Naive B cell (primary cell): ENCODE measurements around the gene FIGNL2. TPM values are rescaled to one million over a fixed set of nuclear protein-coding genes. Genes with fewer than 3 reads are reported as not detected.

Experiments used
- ATAC-seq, 2 donors: fragments of 150-1000 bp; cut with Tn5 transposase; 2 replicates each; pipeline ENCODE4 v1.10.0; 2021; ENCODE audit warnings: low read depth in 2 of 2, mild to moderate bottlenecking in 2 of 2, moderate library complexity in 2 of 2
- DNase-seq: peaks from one replicate; pipeline ENCODE4 v3.0.0; 2022
- H3K27ac Mint-ChIP-seq, 6 donors: one replicate each; pipeline ENCODE4 v1.8.0; 2020 to 2022; ENCODE audit warnings: mild to moderate bottlenecking in 6 of 6, mixed read lengths in 6 of 6, moderate library complexity in 5 of 6, inconsistent platforms in 2 of 6
- H3K27me3 Mint-ChIP-seq, 3 donors: one replicate each; pipeline ENCODE4 v1.8.0; 2021 to 2022; ENCODE audit warnings: mixed read lengths in 3 of 3, mild to moderate bottlenecking in 1 of 3
- H3K36me3 Mint-ChIP-seq, 2 donors: one replicate each; pipeline ENCODE4 v1.8.0; 2020 to 2022; ENCODE audit warnings: mixed read lengths in 2 of 2, inconsistent platforms in 1 of 2, mild to moderate bottlenecking in 1 of 2
- H3K4me1 Mint-ChIP-seq, 3 donors: one replicate each; pipeline ENCODE4 v1.8.0; 2020 to 2022; ENCODE audit warnings: mixed read lengths in 3 of 3, inconsistent platforms in 1 of 3, mild to moderate bottlenecking in 1 of 3, moderate library complexity in 1 of 3
- H3K4me3 Mint-ChIP-seq, 8 donors: one replicate each; pipeline ENCODE4 v1.8.0; 2020 to 2022; ENCODE audit warnings: mild to moderate bottlenecking in 8 of 8, mixed read lengths in 8 of 8, moderate library complexity in 8 of 8, inconsistent platforms in 2 of 8
- H3K9me3 Mint-ChIP-seq, 7 donors: one replicate each; pipeline ENCODE4 v1.8.0; 2020 to 2022; ENCODE audit warnings: mixed read lengths in 7 of 7, mild to moderate bottlenecking in 5 of 7, inconsistent platforms in 2 of 7, moderate library complexity in 1 of 7
- polyA plus RNA-seq, 6 donors: library from polyadenylated mRNA; unstranded; fragments of 300-500 nt; fragmentation: Illumina TruSeq; gene quantifications; one replicate each; pipeline ENCODE4 v1.2.3, GENCODE V29; 2021; ENCODE audit warnings: low read depth in 6 of 6

FIGNL2 gene, protein sequence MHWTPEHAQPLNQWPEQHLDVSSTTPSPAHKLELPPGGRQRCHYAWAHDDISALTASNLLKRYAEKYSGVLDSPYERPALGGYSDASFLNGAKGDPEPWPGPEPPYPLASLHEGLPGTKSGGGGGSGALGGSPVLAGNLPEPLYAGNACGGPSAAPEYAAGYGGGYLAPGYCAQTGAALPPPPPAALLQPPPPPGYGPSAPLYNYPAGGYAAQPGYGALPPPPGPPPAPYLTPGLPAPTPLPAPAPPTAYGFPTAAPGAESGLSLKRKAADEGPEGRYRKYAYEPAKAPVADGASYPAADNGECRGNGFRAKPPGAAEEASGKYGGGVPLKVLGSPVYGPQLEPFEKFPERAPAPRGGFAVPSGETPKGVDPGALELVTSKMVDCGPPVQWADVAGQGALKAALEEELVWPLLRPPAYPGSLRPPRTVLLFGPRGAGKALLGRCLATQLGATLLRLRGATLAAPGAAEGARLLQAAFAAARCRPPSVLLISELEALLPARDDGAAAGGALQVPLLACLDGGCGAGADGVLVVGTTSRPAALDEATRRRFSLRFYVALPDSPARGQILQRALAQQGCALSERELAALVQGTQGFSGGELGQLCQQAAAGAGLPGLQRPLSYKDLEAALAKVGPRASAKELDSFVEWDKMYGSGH
- polyA plus RNA-seq = under 1 TPM in 2 of 6 donors, not detected in 4; 0.06 to 0.11 TPM

DNA sequence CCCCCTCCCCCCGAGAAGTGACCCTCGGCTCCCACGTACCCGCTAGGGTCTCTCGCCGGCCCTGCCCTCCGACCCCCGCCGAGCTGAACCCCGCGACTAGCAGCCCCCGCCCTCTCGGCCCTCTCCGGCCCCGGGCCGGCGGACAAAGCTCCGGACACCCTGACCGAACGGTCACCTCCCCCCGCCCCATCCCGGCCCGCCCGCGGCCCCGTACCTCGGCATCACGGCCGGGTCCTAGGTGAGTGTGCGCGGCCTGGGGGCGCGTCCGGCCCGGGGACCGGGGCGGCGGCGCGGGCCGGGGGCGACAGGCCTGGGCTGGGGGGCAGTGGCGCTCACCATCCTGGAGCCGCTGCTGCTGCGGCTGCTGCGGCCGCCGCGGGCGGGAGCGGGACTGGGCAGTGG, at the start of gene FIGNL2:
TSS of gene FIGNL2 (minus strand) at position 393 of the 402 bp plus-strand sequence. CDS start 26,305 bp downstream, outside the sequence.
- ATAC-seq (no peak), DNase-seq (no peak)
- peaks cover 0 to 2% (median 0%) of the 10 kb centered on the region in 7 donors for H3K9me3 Mint-ChIP-seq
- peak within 1 kb of the TSS in 1 of 6 donors; percentile 12 for H3K27ac Mint-ChIP-seq
- H3K4me3 Mint-ChIP-seq = peak within 1 kb of the TSS in 7 of 8 donors; percentile 63 to 93 (median 78)
- peaks cover 52 to 75% (median 75%) of the 10 kb centered on the region in 3 donors for H3K27me3 Mint-ChIP-seq
- peaks cover 14 to 20% (median 18%) of the 10 kb centered on the region in 3 donors for H3K4me1 Mint-ChIP-seq
- no peaks in the 10 kb centered on the region for H3K36me3 Mint-ChIP-seq

DNA sequence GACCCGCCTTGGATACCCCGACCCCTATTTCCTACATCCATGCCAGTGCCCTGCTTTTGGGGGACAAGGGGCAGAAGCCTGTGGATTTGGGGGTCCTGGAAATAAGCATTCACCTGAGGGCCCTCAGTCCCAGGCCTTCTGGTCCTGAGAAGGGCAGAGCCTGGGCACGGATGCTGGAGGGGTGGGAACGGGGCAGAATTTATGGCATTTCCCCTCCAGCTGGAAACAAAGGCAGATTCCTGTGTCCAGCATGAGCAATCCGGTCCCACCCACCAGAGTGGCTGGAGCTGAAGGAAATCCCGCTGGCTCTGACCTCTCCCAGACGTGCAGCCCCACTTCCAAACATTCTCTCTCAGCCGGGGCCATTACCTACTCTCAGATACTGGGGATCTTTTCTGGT, 48.7 kb upstream of the FIGNL2 start:
- Mint-ChIP-seq H3K9me3 (peaks cover 0 to 1% (median 0%) of the 10 kb centered on the region in 7 donors), H3K27me3 (peaks cover 0 to 45% (median 28%) of the 10 kb centered on the region in 3 donors), H3K27ac (no peak overlapping the region), H3K36me3 (no peaks in the 10 kb centered on the region), H3K4me1 (no peaks in the 10 kb centered on the region), H3K4me3 (no peak overlapping the region)
- ATAC-seq (no peak), DNase-seq (no peak)

DNA sequence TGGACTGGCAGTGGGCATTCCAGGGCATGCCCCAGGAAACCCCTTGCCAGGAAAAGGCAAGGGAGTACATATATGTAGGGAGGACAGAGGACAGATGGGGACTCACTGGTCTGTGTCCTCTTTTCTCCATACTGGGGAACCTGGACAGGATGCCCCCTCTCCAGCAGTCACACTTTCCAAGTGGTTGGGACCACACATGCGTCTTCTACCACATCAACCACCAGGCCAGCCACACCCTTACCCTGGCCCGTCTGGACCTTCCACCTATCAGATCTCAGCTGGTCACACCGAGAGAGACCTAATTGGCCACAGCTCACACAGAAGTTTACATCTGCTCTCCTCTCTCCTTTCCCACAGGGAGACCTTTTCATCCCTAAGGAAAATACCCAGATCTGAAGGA, 47.7 kb upstream of the FIGNL2 start:
- H3K27me3 Mint-ChIP-seq = peaks cover 0 to 39% (median 28%) of the 10 kb centered on the region in 3 donors
- no peaks in the 10 kb centered on the region for H3K36me3 Mint-ChIP-seq
- H3K27ac Mint-ChIP-seq = no peak overlapping the region
- no peak overlapping the region for H3K4me3 Mint-ChIP-seq
- no peak for DNase-seq
- H3K4me1 Mint-ChIP-seq = no peaks in the 10 kb centered on the region
- peaks cover 0 to 1% (median 0%) of the 10 kb centered on the region in 7 donors for H3K9me3 Mint-ChIP-seq
- no peak for ATAC-seq

DNA sequence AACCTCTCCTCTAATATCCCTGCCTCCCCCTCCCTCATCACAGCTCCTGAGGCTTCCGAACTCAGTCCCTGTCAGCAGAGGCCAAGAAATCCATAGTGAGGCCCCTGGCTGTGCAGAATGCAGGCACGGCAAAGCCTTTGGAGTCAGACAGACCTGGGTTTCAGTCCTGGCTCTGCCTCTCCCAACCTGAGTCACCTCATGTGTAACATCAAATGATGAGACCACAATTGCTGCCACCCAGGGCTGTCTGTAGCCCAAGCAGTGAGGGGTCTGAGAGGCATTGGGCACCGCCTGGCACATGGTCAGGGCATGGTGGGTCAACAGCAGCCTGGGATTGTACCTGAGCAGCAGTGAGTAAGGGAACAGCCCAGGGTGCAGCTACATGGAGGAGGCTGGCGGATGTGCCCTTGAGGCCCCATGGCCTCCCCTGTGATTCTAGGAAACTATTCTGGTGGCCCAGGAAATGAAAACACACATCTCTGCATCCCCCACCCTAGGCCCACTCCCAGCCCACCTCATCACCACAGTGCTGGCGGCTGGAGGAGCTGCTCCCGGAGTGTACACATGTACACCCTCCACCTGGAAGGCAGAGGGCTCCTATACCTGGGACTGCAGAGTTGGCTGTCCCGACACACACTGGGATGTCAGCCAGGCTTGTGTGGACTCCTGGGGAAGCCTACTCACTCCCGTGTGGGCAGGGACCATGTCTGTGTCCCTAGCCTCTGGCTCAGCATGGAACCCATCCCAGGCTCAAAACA, 47.0 kb upstream of the FIGNL2 start:
- peaks cover 0 to 39% (median 28%) of the 10 kb centered on the region in 3 donors for H3K27me3 Mint-ChIP-seq
- no peaks in the 10 kb centered on the region for H3K9me3 Mint-ChIP-seq
- no peaks in the 10 kb centered on the region for H3K36me3 Mint-ChIP-seq
- ATAC-seq = no peak
- no peak for DNase-seq
- peak overlapping the region in 1 of 8 donors; percentile 66 for H3K4me3 Mint-ChIP-seq
- H3K27ac Mint-ChIP-seq = peak overlapping the region in 2 of 6 donors; percentile 82 to 89
- no peaks in the 10 kb centered on the region for H3K4me1 Mint-ChIP-seq

DNA sequence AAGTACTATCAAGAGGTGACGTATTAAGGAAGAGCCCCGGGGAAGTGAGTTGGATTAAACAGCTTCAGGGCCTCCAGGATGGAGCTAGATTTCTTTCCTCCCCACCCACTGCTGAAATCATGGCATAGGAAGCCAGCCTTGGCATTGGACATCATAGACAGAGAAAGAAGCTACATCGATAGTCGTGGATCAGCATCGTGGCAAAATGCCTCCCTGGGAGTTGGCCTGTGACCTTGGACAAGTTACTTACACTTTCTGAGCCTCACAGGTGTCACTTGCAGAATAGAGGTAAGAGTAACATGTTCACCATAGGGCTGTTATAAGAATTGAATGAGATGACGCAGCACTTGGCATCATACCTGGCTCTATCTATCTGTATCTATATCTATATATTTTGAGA, 45.3 kb upstream of the FIGNL2 start:
- H3K36me3 Mint-ChIP-seq = no peaks in the 10 kb centered on the region
- no peaks in the 10 kb centered on the region for H3K4me1 Mint-ChIP-seq
- peak overlapping the region in 1 of 6 donors; percentile 4 for H3K27ac Mint-ChIP-seq
- no peak overlapping the region for H3K4me3 Mint-ChIP-seq
- peaks cover 0 to 39% (median 20%) of the 10 kb centered on the region in 3 donors for H3K27me3 Mint-ChIP-seq
- H3K9me3 Mint-ChIP-seq = no peaks in the 10 kb centered on the region
- ATAC-seq (no peak), DNase-seq (no peak)

DNA sequence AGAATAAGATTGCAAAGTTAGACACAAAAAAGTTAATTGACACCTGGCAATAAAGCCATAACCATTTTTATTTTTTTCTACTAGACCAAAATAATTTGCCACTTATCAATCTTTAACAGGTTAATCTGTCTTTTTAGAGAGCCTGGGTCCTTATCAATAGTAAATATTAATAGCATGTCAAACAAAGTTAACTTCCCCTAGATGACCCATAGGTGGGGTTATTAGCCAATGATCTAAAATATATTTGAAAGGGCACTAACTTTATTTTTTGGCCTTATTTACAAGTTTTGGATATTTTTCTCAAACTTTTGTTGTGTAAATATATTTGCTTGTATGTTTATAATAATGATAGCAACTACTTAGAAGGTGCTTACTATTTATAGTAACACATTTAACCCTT, 43.3 kb upstream of the FIGNL2 start:
- DNase-seq = no peak
- Mint-ChIP-seq H3K9me3 (no peaks in the 10 kb centered on the region), H3K27ac (no peak overlapping the region), H3K4me3 (no peak overlapping the region), H3K27me3 (peaks cover 0 to 38% (median 10%) of the 10 kb centered on the region in 3 donors), H3K36me3 (no peaks in the 10 kb centered on the region), H3K4me1 (peaks cover 0 to 4% (median 4%) of the 10 kb centered on the region in 3 donors)
- no peak for ATAC-seq

DNA sequence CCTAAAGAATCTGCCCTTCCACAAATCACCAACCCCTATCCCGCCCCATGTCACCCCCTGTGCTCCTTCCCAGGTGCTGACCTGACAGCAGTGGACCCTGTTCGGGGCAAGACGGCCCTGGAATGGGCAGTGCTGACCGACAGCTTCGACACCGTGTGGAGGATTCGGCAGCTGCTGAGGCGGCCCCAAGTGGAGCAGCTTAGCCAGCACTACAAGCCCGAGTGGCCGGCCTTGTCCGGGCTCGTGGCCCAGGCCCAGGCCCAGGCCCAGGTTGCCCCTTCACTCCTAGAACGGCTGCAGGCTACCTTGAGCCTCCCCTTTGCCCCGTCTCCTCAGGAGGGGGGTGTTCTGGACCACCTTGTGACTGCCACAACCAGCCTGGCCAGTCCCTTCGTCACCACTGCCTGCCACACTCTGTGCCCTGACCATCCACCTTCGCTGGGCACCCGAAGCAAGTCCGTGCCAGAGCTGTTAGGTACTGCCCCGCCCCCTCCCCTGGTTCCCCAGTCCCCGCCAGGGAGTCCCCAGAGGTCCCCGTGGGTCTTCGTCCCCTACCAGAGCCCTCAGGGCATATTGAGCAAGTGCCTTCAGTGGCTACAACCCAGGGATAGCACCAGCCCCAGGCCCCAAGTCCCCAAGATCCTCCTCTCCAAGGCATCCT, 42.1 kb upstream of the FIGNL2 start:
- Mint-ChIP-seq H3K27ac (no peak overlapping the region), H3K9me3 (no peaks in the 10 kb centered on the region), H3K4me1 (peaks cover 10 to 14% (median 10%) of the 10 kb centered on the region in 3 donors), H3K36me3 (no peaks in the 10 kb centered on the region), H3K4me3 (no peak overlapping the region), H3K27me3 (peaks cover 0 to 26% (median 5%) of the 10 kb centered on the region in 3 donors)
- no peak for DNase-seq
- no peak for ATAC-seq

DNA sequence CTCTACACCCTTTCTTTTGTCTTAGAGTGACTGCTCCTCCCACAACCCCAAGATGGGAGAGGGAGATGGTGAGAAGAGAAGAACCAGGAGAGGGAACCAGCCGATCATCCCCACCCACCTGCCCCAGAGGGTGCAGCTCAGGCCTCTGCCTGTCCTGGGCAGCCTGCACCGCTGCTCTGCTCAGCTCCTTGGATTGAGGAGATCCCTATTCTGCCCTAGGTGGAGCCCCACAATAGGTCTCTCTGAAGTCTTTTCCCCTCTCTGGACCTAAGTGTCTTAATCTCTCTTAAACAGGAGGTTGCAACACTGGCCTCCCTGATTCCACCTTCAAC, 41.6 kb upstream of the FIGNL2 start:
- H3K27ac Mint-ChIP-seq = no peak overlapping the region
- H3K9me3 Mint-ChIP-seq = peaks cover 0 to 2% (median 0%) of the 10 kb centered on the region in 7 donors
- no peak overlapping the region for H3K4me3 Mint-ChIP-seq
- H3K36me3 Mint-ChIP-seq = peaks cover 0 to under 1% of the 10 kb centered on the region in 2 donors
- ATAC-seq (no peak), DNase-seq (no peak)
- peaks cover 10 to 18% (median 15%) of the 10 kb centered on the region in 3 donors for H3K4me1 Mint-ChIP-seq
- H3K27me3 Mint-ChIP-seq = peaks cover 0 to 21% (median 5%) of the 10 kb centered on the region in 3 donors

DNA sequence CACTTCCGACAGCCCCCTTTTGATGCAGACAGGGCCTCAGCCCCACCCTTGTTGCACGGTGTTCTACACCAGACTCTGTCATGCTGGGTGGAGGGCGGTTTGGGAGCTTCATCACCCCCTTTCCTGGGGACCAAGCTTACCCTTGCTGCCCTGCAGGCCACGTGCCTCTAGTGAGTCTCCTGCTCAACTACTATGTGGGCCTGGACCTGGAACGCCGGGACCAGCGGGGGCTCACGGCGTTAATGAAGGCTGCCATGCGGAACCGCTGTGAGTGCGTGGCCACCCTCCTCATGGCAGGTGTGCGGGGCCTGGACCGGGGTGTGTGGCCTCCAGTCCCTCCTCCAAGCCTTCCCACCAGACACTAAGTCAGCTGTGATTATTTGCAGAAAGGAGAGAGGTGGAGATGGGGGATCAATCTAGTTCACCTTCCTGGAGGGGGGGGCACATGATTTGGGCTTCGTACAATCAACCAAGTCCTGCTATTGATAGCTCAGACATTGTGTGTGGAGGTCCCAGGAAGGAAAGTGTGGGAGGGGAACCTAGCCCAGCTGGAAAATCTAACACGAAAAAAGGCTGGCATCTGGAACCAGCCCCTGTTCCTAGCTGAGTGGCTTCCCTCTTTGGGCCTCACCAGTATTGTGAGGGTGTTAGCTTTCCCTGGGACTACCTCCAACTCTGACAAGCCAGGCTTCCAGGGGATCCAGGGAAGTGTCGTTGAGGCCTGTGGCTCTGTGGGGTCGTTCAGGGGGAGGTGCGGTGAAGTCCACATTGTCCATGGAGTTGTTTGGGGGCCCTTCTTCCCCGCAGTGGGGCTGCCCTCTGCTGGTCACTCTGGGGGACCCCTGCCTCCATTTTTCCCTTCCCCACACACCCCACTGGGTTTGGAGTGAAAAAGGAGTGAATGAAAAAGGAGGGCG, 41.0 kb upstream of the FIGNL2 start:
- H3K27me3 Mint-ChIP-seq = peaks cover 0 to 15% (median 5%) of the 10 kb centered on the region in 3 donors
- peaks cover 0 to 7% of the 10 kb centered on the region in 2 donors for H3K36me3 Mint-ChIP-seq
- H3K4me3 Mint-ChIP-seq = peak overlapping the region in 1 of 8 donors; percentile 65
- peaks cover 0 to 8% (median 0%) of the 10 kb centered on the region in 7 donors for H3K9me3 Mint-ChIP-seq
- H3K27ac Mint-ChIP-seq = peak overlapping the region in 1 of 6 donors; percentile 69
- H3K4me1 Mint-ChIP-seq = peaks cover 10 to 18% (median 15%) of the 10 kb centered on the region in 3 donors
- no peak for DNase-seq
- no peak for ATAC-seq

DNA sequence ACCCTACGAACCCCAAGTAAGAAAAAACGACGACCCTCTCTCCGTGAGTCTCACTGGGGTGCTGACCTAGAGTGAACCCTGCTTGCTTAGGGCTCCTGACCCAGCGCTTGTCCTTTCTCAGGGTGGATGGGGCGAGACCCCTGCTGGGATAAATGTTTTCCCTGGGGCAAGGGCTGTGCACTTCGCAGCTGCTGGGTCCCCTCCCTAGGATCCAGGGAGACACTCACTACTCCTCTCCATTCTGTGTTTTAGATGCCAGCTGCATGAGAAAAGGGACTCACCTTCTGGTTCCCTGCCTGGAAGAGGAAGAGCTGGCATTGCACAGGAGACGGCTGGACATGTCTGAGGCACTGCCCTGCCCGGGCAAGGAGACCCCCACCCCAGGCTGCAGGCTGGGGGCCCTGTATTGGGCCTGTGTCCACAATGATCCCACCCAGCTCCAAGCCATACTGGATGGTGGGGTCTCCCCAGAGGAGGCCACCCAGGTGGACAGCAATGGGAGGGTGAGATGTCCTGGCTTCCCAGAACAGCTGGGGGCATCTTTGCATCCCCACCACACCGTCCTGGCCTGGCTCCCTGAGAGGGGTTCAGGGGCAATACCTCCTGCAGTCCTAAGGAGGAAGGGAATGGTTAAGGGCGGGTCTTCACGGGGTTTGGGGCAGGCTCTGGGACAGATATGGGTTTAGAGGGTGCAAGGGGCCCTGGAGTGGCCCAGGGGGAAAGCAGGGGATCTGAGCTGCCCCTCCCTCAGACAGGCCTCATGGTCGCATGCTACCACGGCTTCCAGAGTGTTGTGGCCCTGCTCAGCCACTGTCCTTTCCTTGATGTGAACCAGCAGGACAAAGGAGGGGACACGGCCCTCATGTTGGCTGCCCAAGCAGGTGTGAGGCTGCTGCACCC, 40.0 kb upstream of the FIGNL2 start:
- Mint-ChIP-seq H3K36me3 (peaks cover 0 to 7% of the 10 kb centered on the region in 2 donors), H3K4me3 (peak overlapping the region in 2 of 8 donors; percentile 23 to 65), H3K27me3 (peaks cover 0 to 13% (median 5%) of the 10 kb centered on the region in 3 donors), H3K4me1 (peaks cover 10 to 18% (median 15%) of the 10 kb centered on the region in 3 donors), H3K27ac (peak overlapping the region in 2 of 6 donors; percentile 82 to 90), H3K9me3 (peaks cover 0 to 9% (median 2%) of the 10 kb centered on the region in 7 donors)
- ATAC-seq = no peak
- DNase-seq = no peak
